ENCODE measurements around the gene ARHGEF28.

ARHGEF28 gene

DNA sequence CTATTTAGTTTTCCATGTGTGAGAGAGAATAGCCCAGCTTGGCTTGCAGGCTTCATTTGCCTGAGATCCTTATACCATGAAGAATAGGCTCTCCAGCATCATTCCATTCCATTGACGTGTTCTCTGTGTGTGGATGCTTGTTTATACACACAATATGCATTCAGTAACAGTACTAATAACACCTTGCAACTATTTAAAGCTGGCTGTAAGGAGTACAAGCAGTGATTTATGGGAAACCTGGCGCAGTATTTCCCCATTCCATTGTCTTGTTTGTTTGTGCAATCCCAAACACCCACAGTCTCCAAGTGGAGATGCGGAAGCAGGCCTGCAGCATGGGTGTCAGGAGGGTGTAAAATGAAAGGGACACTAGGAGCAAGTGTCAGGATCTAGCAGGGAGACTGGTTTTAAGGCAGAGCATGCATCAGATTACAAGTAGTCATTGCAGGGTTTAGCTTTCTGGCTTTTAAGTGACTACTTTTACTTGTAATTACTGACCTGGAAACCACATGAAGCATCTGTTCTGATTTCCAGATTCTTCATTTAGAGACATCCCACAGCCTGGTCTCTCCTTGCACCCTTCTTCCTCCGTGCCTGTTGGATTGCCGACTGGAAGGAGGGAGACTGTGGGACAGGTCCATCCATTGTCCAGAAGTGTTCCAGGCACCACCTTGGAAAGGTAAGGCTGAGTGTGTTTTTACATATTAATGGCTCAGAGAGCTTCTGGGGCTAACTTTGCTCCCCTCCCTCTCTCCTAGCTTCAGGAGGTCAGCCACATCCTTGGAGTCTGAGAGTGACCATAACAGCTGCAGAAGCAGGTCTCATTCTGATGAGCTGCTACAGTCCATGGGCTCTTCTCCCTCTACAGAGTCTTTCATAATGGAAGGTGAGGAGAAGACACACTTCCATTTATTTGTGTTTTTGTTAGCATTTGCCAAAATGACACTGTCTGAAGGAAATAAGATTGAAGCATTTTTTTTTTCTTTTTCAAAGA lies 241.6 kb downstream of the ARHGEF28 start:
- H3K27me3 ChIP-seq (ENCODE audit: control insufficient read depth, insufficient read depth, low read length), result no peaks in the 10 kb centered on the region
- no peaks in the 10 kb centered on the region for H3K4me1 ChIP-seq (ENCODE audit: control insufficient read depth, insufficient read depth, low read length)
- no CpG with 5 or more reads among the region's 5 CpGs for WGBS (ENCODE audit: insufficient coverage, insufficient read length)
- H3K4me3 ChIP-seq (ENCODE audit: low read length), result no peak overlapping the region
- no peak overlapping the region for H3K27ac ChIP-seq (ENCODE audit: low read length)
- no peak for DNase-seq (ENCODE audit: low read depth, low spot score)
- H3K36me3 ChIP-seq (ENCODE audit: control insufficient read depth, insufficient read depth, low read length), result no peaks in the 10 kb centered on the region
- no peaks in the 10 kb centered on the region for H3K9me3 ChIP-seq (ENCODE audit: control insufficient read depth, insufficient read depth, low read length)

- WGBS (ENCODE audit: insufficient coverage, insufficient read length), result no CpG with 5 or more reads among the region's 7 CpGs
- Histone ChIP-seq H3K36me3 (ENCODE audit: control insufficient read depth, insufficient read depth, low read length) (no peaks in the 10 kb centered on the region), H3K4me3 (ENCODE audit: low read length) (no peak overlapping the region), H3K27me3 (ENCODE audit: control insufficient read depth, insufficient read depth, low read length) (no peaks in the 10 kb centered on the region), H3K9me3 (ENCODE audit: control insufficient read depth, insufficient read depth, low read length) (no peaks in the 10 kb centered on the region), H3K27ac (ENCODE audit: low read length) (no peak overlapping the region), H3K4me1 (ENCODE audit: control insufficient read depth, insufficient read depth, low read length) (no peaks in the 10 kb centered on the region)
- DNase-seq (ENCODE audit: low read depth, low spot score), result no peak
Measured at GRCh38 chr5:73883646-73884045, 257.6 kb downstream of the ARHGEF28 start.

- WGBS (ENCODE audit: insufficient coverage, insufficient read length), result no CpG with 5 or more reads among the region's 4 CpGs
- Histone ChIP-seq H3K27ac (ENCODE audit: low read length) (no peak overlapping the region), H3K36me3 (ENCODE audit: control insufficient read depth, insufficient read depth, low read length) (no peaks in the 10 kb centered on the region), H3K4me3 (ENCODE audit: low read length) (no peak overlapping the region), H3K27me3 (ENCODE audit: control insufficient read depth, insufficient read depth, low read length) (no peaks in the 10 kb centered on the region), H3K9me3 (ENCODE audit: control insufficient read depth, insufficient read depth, low read length) (no peaks in the 10 kb centered on the region), H3K4me1 (ENCODE audit: control insufficient read depth, insufficient read depth, low read length) (no peaks in the 10 kb centered on the region)
- DNase-seq (ENCODE audit: low read depth, low spot score), result no peak
Measured at GRCh38 chr5:73887688-73888087, 261.7 kb downstream of the ARHGEF28 start.

DNA sequence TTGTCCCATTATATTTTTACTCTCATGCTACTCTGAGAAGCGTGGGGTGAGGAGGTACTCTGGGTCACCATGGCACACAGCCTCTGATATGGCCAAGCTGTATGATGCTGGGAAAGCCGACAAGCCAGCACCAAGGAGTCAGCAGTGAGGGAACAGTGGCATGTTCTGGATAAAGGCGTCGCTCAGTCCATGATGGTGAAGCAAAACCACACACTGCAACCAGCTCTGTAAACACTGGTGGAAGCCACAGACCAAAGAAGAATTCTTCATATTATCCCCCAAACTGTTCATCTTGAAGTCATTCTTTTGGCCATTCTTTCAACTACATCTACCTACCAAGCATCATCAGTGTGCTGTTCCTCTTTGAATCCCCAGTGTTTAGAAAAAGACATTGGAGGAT lies 264.6 kb downstream of the ARHGEF28 start:
- no peak for DNase-seq (ENCODE audit: low read depth, low spot score)
- Histone ChIP-seq H3K4me3 (ENCODE audit: low read length) (no peak overlapping the region), H3K36me3 (ENCODE audit: control insufficient read depth, insufficient read depth, low read length) (no peaks in the 10 kb centered on the region), H3K4me1 (ENCODE audit: control insufficient read depth, insufficient read depth, low read length) (no peaks in the 10 kb centered on the region), H3K9me3 (ENCODE audit: control insufficient read depth, insufficient read depth, low read length) (no peaks in the 10 kb centered on the region), H3K27ac (ENCODE audit: low read length) (no peak overlapping the region), H3K27me3 (ENCODE audit: control insufficient read depth, insufficient read depth, low read length) (no peaks in the 10 kb centered on the region)
- WGBS (ENCODE audit: insufficient coverage, insufficient read length), result no CpG with 5 or more reads among the region's 4 CpGs

GRCh38 chr5:73892218-73892617 lies 266.2 kb downstream of the ARHGEF28 start:
- Histone ChIP-seq H3K36me3 (ENCODE audit: control insufficient read depth, insufficient read depth, low read length) (no peaks in the 10 kb centered on the region), H3K4me3 (ENCODE audit: low read length) (no peak overlapping the region), H3K4me1 (ENCODE audit: control insufficient read depth, insufficient read depth, low read length) (no peaks in the 10 kb centered on the region), H3K9me3 (ENCODE audit: control insufficient read depth, insufficient read depth, low read length) (no peaks in the 10 kb centered on the region), H3K27ac (ENCODE audit: low read length) (no peak overlapping the region), H3K27me3 (ENCODE audit: control insufficient read depth, insufficient read depth, low read length) (no peaks in the 10 kb centered on the region)
- no CpG with 5 or more reads among the region's 6 CpGs for WGBS (ENCODE audit: insufficient coverage, insufficient read length)
- DNase-seq (ENCODE audit: low read depth, low spot score), result no peak

DNA sequence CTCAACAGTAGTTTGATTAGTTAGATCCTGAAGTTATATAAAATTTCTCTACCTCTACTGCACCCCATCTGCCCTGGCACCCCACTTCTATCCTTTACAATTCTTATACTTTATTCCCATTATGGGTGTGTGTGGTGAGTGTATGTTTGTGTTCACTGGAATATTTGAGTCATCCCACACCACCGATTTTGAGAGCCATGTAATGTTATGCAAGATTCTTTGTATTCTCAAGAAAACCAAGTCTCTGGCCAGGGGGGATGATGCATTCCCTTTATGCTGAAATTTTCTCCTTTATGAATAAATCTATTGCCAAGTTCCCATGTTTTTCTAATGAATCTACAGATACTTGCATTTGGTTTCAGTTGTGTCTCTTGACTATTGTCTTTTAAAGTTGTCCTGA lies 266.8 kb downstream of the ARHGEF28 start:
- Histone ChIP-seq H3K4me3 (ENCODE audit: low read length) (no peak overlapping the region), H3K27me3 (ENCODE audit: control insufficient read depth, insufficient read depth, low read length) (no peaks in the 10 kb centered on the region), H3K9me3 (ENCODE audit: control insufficient read depth, insufficient read depth, low read length) (no peaks in the 10 kb centered on the region), H3K36me3 (ENCODE audit: control insufficient read depth, insufficient read depth, low read length) (no peaks in the 10 kb centered on the region), H3K4me1 (ENCODE audit: control insufficient read depth, insufficient read depth, low read length) (no peaks in the 10 kb centered on the region), H3K27ac (ENCODE audit: low read length) (no peak overlapping the region)
- DNase-seq (ENCODE audit: low read depth, low spot score), result no peak
- WGBS (ENCODE audit: insufficient coverage, insufficient read length), result no CpG with 5 or more reads among the region's 1 CpG

- Histone ChIP-seq H3K9me3 (ENCODE audit: control insufficient read depth, insufficient read depth, low read length) (no peaks in the 10 kb centered on the region), H3K4me3 (ENCODE audit: low read length) (no peak overlapping the region), H3K27me3 (ENCODE audit: control insufficient read depth, insufficient read depth, low read length) (no peaks in the 10 kb centered on the region), H3K4me1 (ENCODE audit: control insufficient read depth, insufficient read depth, low read length) (no peaks in the 10 kb centered on the region), H3K36me3 (ENCODE audit: control insufficient read depth, insufficient read depth, low read length) (no peaks in the 10 kb centered on the region), H3K27ac (ENCODE audit: low read length) (no peak overlapping the region)
- WGBS (ENCODE audit: insufficient coverage, insufficient read length), result no CpG with 5 or more reads among the region's 2 CpGs
- DNase-seq (ENCODE audit: low read depth, low spot score), result no peak
Measured at GRCh38 chr5:73893813-73894212, 267.8 kb downstream of the ARHGEF28 start.

- Histone ChIP-seq H3K4me3 (ENCODE audit: low read length) (no peak overlapping the region), H3K4me1 (ENCODE audit: control insufficient read depth, insufficient read depth, low read length) (no peaks in the 10 kb centered on the region), H3K36me3 (ENCODE audit: control insufficient read depth, insufficient read depth, low read length) (no peaks in the 10 kb centered on the region), H3K9me3 (ENCODE audit: control insufficient read depth, insufficient read depth, low read length) (no peaks in the 10 kb centered on the region), H3K27ac (ENCODE audit: low read length) (no peak overlapping the region), H3K27me3 (ENCODE audit: control insufficient read depth, insufficient read depth, low read length) (no peaks in the 10 kb centered on the region)
- DNase-seq (ENCODE audit: low read depth, low spot score), result no peak
- WGBS (ENCODE audit: insufficient coverage, insufficient read length), result no CpG with 5 or more reads among the region's 6 CpGs
Measured at GRCh38 chr5:73894860-73895259, 268.9 kb downstream of the ARHGEF28 start.

GRCh38 chr5:73895471-73895870 lies 269.5 kb downstream of the ARHGEF28 start:
- Histone ChIP-seq H3K4me1 (ENCODE audit: control insufficient read depth, insufficient read depth, low read length) (no peaks in the 10 kb centered on the region), H3K4me3 (ENCODE audit: low read length) (no peak overlapping the region), H3K9me3 (ENCODE audit: control insufficient read depth, insufficient read depth, low read length) (no peaks in the 10 kb centered on the region), H3K27me3 (ENCODE audit: control insufficient read depth, insufficient read depth, low read length) (no peaks in the 10 kb centered on the region), H3K36me3 (ENCODE audit: control insufficient read depth, insufficient read depth, low read length) (no peaks in the 10 kb centered on the region), H3K27ac (ENCODE audit: low read length) (no peak overlapping the region)
- no CpG with 5 or more reads among the region's 4 CpGs for WGBS (ENCODE audit: insufficient coverage, insufficient read length)
- no peak for DNase-seq (ENCODE audit: low read depth, low spot score)

- Histone ChIP-seq H3K4me3 (ENCODE audit: low read length) (no peak overlapping the region), H3K27me3 (ENCODE audit: control insufficient read depth, insufficient read depth, low read length) (no peaks in the 10 kb centered on the region), H3K36me3 (ENCODE audit: control insufficient read depth, insufficient read depth, low read length) (no peaks in the 10 kb centered on the region), H3K27ac (ENCODE audit: low read length) (no peak overlapping the region), H3K9me3 (ENCODE audit: control insufficient read depth, insufficient read depth, low read length) (no peaks in the 10 kb centered on the region), H3K4me1 (ENCODE audit: control insufficient read depth, insufficient read depth, low read length) (no peaks in the 10 kb centered on the region)
- no peak for DNase-seq (ENCODE audit: low read depth, low spot score)
- no CpG with 5 or more reads among the region's 3 CpGs for WGBS (ENCODE audit: insufficient coverage, insufficient read length)
Measured at GRCh38 chr5:73896097-73896496, 270.1 kb downstream of the ARHGEF28 start.

DNA sequence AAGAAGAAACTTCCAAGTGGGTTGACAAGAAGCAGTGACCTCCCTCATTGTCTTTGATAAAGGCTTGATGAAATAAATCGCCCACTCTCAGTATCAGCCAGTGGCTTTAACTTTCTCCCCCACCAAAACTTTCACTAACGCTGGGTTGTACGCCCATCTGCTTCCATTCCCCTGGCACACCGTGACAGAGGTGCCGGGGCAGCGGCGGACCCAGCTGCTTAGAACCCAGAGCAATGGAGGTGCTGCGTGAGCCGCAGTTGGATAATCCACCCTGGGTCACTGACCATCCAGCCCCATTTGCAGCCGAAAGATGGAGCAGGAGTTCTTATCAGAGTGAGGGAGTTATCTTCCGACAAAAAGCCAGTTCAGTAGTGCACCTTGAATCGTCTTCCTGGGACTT lies 270.7 kb downstream of the ARHGEF28 start:
- Histone ChIP-seq H3K27ac (ENCODE audit: low read length) (no peak overlapping the region), H3K36me3 (ENCODE audit: control insufficient read depth, insufficient read depth, low read length) (no peaks in the 10 kb centered on the region)
- WGBS (ENCODE audit: insufficient coverage, insufficient read length), result no CpG with 5 or more reads among the region's 12 CpGs

More for the DNA sequence above, 270.7 kb downstream of the ARHGEF28 start:
- no peaks in the 10 kb centered on the region for H3K27me3 ChIP-seq (ENCODE audit: control insufficient read depth, insufficient read depth, low read length)
- no peaks in the 10 kb centered on the region for H3K4me1 ChIP-seq (ENCODE audit: control insufficient read depth, insufficient read depth, low read length)
- no peak overlapping the region for H3K4me3 ChIP-seq (ENCODE audit: low read length)
- no peaks in the 10 kb centered on the region for H3K9me3 ChIP-seq (ENCODE audit: control insufficient read depth, insufficient read depth, low read length)
- DNase-seq (ENCODE audit: low read depth, low spot score), result no peak
